Astrocyte of the spinal cord (primary cell): ENCODE measurements around the gene MBNL2.
A peak's percentile ranks its signal among the peaks of the same experiment; 100 is the strongest.

Experiments used
- DNase-seq: peaks from one replicate; pipeline ENCODE4 v3.0.0; 2011; ENCODE audit warnings: low read depth, low spot score
- H3K4me3 ChIP-seq: 2 replicates; pipeline ENCODE4 v1.5.1; 2011; ENCODE audit warnings: low read depth, mild to moderate bottlenecking, low read length, moderate library complexity
- in situ Hi-C: cut with HindIII; loops from 2 replicates; pipeline ENCODE4 v1.10.0; 2017; ENCODE audit warnings: low sequenced_read_pairs
- TF ChIP-seq, protein P1 (sequence below): IDR thresholded peaks from 2 replicates; pipeline ENCODE4 v1.5.1; 2012; ENCODE audit warnings: low read depth, mild to moderate bottlenecking, low read length, inconsistent platforms

The MBNL2 gene

DNA sequence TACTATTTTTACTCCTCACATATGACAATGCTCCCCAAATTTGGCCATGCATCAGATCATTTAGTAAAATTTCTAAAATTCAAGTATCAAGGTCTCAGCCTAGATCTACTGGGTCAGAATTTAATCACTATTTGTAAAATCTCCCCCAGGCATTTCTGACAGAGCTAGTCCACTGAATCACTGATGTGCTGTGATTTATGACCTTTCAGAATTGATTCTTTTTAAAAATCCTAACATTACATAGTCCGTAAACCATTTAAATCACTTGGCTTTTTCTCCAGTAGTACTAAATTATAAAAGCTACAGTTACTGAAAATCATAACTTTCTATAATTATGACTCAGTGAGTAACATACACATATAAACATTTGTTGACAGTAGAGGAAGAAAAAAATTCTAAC is 119.0 kb downstream of the MBNL2 start:
- TF ChIP-seq, protein P1, sequence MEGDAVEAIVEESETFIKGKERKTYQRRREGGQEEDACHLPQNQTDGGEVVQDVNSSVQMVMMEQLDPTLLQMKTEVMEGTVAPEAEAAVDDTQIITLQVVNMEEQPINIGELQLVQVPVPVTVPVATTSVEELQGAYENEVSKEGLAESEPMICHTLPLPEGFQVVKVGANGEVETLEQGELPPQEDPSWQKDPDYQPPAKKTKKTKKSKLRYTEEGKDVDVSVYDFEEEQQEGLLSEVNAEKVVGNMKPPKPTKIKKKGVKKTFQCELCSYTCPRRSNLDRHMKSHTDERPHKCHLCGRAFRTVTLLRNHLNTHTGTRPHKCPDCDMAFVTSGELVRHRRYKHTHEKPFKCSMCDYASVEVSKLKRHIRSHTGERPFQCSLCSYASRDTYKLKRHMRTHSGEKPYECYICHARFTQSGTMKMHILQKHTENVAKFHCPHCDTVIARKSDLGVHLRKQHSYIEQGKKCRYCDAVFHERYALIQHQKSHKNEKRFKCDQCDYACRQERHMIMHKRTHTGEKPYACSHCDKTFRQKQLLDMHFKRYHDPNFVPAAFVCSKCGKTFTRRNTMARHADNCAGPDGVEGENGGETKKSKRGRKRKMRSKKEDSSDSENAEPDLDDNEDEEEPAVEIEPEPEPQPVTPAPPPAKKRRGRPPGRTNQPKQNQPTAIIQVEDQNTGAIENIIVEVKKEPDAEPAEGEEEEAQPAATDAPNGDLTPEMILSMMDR, result no peak
- DNase-seq, result no peak
- in situ Hi-C loops, result no loop called here
- H3K4me3 ChIP-seq, result no peak overlapping the region

DNA sequence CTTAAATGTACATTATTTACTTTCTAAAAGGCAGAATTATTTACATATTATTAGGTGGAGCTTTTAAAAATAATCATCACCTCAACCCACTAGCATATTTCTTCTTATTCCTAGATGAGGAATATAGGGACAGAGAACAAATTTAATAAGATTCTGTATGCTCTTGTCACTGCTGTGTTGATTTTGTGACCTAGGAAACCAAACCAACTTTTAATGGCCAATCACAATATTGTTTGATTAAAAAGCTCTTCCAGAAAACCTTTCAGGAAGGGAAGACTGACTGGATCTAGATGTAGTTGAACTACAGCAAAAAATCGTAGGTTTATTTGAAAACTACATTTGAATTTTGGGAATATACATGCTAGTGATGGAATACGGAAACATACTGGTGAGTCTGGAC is 120.0 kb downstream of the MBNL2 start:
- no peak for DNase-seq
- in situ Hi-C loops, result no loop called here
- no peak overlapping the region for H3K4me3 ChIP-seq
- TF ChIP-seq, protein P1, result no peak

DNA sequence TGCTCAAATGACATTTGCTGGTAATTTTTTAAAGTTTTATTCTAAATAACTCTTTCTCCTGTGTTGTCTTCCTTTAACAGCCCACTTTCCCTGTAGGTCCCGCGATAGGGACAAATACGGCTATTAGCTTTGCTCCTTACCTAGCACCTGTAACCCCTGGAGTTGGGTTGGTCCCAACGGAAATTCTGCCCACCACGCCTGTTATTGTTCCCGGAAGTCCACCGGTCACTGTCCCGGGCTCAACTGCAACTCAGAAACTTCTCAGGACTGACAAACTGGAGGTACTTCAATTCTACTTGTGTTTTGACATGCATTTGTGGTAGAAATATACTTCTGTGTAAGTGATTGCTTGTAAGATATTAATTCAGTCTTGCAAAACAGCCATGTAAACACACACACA is 120.8 kb downstream of the MBNL2 start:
- TF ChIP-seq, protein P1, result no peak
- no peak for DNase-seq
- in situ Hi-C loops, result no loop called here

DNA sequence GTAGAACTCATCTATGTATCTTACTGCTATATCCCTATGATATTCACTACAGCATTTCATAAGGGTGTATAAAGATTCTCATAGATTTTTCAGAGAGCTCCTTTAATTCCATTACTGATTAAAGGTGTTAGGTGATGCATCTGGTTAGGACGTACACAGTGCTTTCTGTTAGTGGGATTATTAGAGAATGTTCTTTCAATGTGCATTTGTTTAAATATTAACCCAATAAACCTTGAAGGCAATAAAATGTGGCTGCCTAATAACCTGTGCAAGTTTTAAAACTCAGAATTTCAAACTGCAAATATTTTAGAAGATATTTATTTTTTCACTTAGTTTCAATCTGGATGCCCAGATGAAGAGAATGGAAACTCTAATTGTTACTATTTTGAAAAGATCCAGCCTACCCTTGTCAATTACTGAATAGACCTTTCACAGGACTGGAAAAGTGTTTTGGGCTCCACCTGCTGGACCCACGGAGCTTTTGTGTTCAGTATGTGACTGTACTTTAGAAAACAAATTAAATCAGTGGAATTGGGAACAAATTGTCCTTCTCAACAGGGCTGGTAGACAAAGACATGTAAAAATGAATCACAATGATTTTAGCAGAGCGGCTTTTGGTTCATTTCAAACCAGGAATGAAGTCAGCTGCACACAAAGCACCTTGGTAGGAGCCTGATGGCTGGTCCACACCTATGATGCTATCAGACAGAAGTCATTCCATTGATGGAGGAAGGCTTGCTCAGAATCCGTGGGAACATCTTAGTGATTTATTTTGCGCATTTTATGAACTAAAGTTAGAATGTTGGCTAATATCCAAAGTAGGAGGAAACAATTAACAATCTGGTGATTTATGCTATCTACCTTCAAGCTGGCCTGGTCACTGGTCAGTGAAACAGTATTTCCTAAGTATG is 122.4 kb downstream of the MBNL2 start:
- peak; percentile 63 for DNase-seq
- H3K4me3 ChIP-seq, result no peak overlapping the region
- TF ChIP-seq, protein P1, result peak; percentile 71
- in situ Hi-C loops, result no loop called here

More for the DNA sequence above, 120.8 kb downstream of the MBNL2 start:
- H3K4me3 ChIP-seq, result no peak overlapping the region

DNA sequence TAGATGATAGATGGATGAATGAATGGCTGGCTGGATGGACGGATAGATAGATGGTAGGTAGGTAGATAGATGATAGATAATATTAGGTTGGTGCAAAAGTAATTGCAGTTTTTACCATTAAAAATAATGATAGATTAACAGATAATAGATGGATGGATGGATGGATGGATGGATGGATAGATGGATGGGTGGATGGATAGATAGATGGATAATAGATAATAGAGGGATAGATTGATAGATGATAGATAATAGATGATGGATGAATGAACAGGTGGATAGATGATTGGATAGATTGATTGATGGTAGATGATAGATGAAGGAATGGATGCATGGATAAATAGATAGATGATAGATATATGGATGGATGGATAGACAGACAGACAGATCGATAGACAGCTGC is 124.0 kb downstream of the MBNL2 start:
- DNase-seq, result no peak
- TF ChIP-seq, protein P1, result no peak
- in situ Hi-C loops, result no loop called here
- H3K4me3 ChIP-seq, result no peak overlapping the region

DNA sequence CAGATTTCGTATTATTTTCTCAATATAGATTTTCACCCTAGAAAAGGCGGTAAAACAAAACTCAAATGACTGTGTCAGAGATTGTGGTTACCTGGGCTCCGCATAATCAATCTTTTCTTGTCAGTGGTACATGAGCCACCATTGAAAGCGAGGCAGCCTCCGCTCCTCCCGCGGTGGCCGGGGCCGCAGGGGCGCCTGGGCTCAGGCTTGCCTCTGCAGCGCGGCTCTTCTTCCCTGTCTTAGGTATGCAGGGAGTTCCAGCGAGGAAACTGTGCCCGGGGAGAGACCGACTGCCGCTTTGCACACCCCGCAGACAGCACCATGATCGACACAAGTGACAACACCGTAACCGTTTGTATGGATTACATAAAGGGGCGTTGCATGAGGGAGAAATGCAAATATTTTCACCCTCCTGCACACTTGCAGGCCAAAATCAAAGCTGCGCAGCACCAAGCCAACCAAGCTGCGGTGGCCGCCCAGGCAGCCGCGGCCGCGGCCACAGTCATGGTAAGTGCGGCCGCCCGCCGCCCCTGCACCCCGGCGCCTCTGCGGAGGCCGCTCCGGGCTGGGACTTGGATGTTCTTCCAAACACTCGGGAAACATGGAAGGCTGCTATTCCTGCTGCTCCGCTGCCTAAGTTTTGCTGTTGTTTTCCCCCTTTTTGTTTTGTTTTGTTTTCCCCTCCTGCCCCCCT is 124.6 kb downstream of the MBNL2 start:
- H3K4me3 ChIP-seq, result no peak overlapping the region
- DNase-seq, result no peak
- TF ChIP-seq, protein P1, result no peak
- in situ Hi-C loops, result no loop called here
